OCI-LY1 (cell line): Measurements from ENCODE around the gene TUBG2.

ENCODE experiments used
- H2AFZ ChIP-seq: fragments of 200-600 bp; sonication (generic), shearing (Covaris generic); 2 replicates; pipeline ENCODE4 v1.6.0; 2014; ENCODE audit warnings: antibody characterized with exemption, mild to moderate bottlenecking, low read length
- H3F3A ChIP-seq: fragments of 200-600 bp; sonication (generic), shearing (Covaris generic); 2 replicates; pipeline ENCODE4 v1.6.0; 2014; ENCODE audit warnings: mild to moderate bottlenecking, antibody characterized with exemption, low read length, moderate library complexity; ENCODE audit not compliant: insufficient read depth
- H3K27ac ChIP-seq: fragments of 200-600 bp; sonication (generic); 2 replicates; pipeline ENCODE4 v1.5.1; 2014; ENCODE audit warnings: low read length, mixed run types, mild to moderate bottlenecking, low read depth; ENCODE audit not compliant: poor library complexity, severe bottlenecking
- H3K27me3 ChIP-seq: fragments of 200-600 bp; sonication (generic); 2 replicates; pipeline ENCODE4 v1.6.0; 2014; ENCODE audit warnings: antibody characterized with exemption, mild to moderate bottlenecking, low read length, moderate library complexity; ENCODE audit not compliant: insufficient read depth
- H3K36me3 ChIP-seq: fragments of 200-600 bp; sonication (generic); 2 replicates; pipeline ENCODE4 v1.6.1; 2014; ENCODE audit warnings: mild to moderate bottlenecking, antibody characterized with exemption, low read length, moderate library complexity, mixed read lengths; ENCODE audit not compliant: insufficient read depth
- H3K4me1 ChIP-seq: fragments of 200-600 bp; sonication (generic); 2 replicates; pipeline ENCODE4 v1.5.1; 2014; ENCODE audit warnings: mild to moderate bottlenecking, low read length, moderate library complexity; ENCODE audit not compliant: insufficient read depth, severe bottlenecking
- H3K4me2 ChIP-seq: fragments of 200-600 bp; sonication (generic), shearing (Covaris generic); 2 replicates; pipeline ENCODE4 v1.6.1; 2014; ENCODE audit warnings: low read length
- H3K4me3 ChIP-seq: fragments of 200-600 bp; sonication (generic); 2 replicates; pipeline ENCODE4 v1.5.1; 2014; ENCODE audit warnings: low read length, low read depth, mild to moderate bottlenecking, mixed read lengths; ENCODE audit not compliant: poor library complexity, severe bottlenecking
- H3K79me2 ChIP-seq: fragments of 200-600 bp; shearing (Covaris generic); 2 replicates; pipeline ENCODE4 v1.6.1; 2016; ENCODE audit warnings: mixed run types, low read length, mixed read lengths; ENCODE audit not compliant: insufficient read depth
- H3K9ac ChIP-seq: fragments of 200-600 bp; sonication (generic), shearing (Covaris generic); 2 replicates; pipeline ENCODE4 v1.6.1; 2014; ENCODE audit warnings: mild to moderate bottlenecking, low read length, mixed read lengths
- H3K9me2 ChIP-seq: fragments of 200-600 bp; sonication (generic), shearing (Covaris generic); 2 replicates; pipeline ENCODE4 v1.6.1; 2014; ENCODE audit warnings: low read depth, mild to moderate bottlenecking, low read length, mixed read lengths
- H3K9me3 ChIP-seq: fragments of 200-600 bp; shearing (Covaris generic); 2 replicates; pipeline ENCODE4 v1.6.1; 2014; ENCODE audit warnings: low read length, mixed read lengths
- H4K20me1 ChIP-seq: fragments of 200-600 bp; sonication (generic), shearing (Covaris generic); 2 replicates; pipeline ENCODE4 v1.6.0; 2016; ENCODE audit warnings: mild to moderate bottlenecking, low read length; ENCODE audit not compliant: insufficient read depth
- EZH2 ChIP-seq: fragments of 200-600 bp; sonication (generic), shearing (Covaris generic); IDR thresholded peaks from 2 replicates; pipeline ENCODE4 v1.8.0; 2017; ENCODE audit warnings: borderline replicate concordance, mixed run types, mild to moderate bottlenecking, antibody characterized with exemption, low read length, moderate library complexity, mixed read lengths
- TF ChIP-seq, protein P1 (sequence below): fragments of 200-600 bp; sonication (generic), shearing (Covaris generic); IDR thresholded peaks from 2 replicates; pipeline ENCODE4 v1.5.1; 2017; ENCODE audit warnings: mild to moderate bottlenecking, antibody characterized with exemption, low read length, moderate library complexity, mixed read lengths

The TUBG2 gene

DNA sequence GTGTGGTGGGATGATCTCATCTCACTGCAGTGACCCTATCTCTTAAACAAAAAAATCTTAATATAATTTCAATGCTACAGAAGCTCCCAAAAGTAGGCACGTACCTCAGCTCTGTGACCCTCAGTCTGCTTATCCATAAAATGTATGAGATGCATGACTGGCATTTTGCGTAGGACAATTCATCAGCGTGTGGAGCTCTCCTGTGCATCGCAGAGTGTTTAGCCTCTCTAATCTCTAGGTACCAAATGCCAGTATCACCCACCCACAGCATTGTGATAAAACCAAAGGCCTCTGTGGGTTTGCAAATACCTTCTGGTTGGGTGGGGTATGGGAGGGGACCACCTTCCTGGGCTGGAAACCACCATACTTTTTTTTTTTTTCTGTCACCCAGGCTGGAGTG lies 19.0 kb upstream of the TUBG2 start:
- Histone ChIP-seq H3K9me2 (no peaks in the 10 kb centered on the region), H3K79me2 (no peaks in the 10 kb centered on the region), H3K4me2 (no peak overlapping the region), H4K20me1 (no peaks in the 10 kb centered on the region), H3K36me3 (no peaks in the 10 kb centered on the region), H3F3A (no peaks in the 10 kb centered on the region), H3K4me3 (no peak overlapping the region), H2AFZ (no peak overlapping the region), H3K9me3 (no peaks in the 10 kb centered on the region), H3K9ac (no peak overlapping the region), H3K27me3 (peaks cover 3% of the 10 kb centered on the region), H3K27ac (no peak overlapping the region), H3K4me1 (no peaks in the 10 kb centered on the region)
- TF ChIP-seq, protein P1, sequence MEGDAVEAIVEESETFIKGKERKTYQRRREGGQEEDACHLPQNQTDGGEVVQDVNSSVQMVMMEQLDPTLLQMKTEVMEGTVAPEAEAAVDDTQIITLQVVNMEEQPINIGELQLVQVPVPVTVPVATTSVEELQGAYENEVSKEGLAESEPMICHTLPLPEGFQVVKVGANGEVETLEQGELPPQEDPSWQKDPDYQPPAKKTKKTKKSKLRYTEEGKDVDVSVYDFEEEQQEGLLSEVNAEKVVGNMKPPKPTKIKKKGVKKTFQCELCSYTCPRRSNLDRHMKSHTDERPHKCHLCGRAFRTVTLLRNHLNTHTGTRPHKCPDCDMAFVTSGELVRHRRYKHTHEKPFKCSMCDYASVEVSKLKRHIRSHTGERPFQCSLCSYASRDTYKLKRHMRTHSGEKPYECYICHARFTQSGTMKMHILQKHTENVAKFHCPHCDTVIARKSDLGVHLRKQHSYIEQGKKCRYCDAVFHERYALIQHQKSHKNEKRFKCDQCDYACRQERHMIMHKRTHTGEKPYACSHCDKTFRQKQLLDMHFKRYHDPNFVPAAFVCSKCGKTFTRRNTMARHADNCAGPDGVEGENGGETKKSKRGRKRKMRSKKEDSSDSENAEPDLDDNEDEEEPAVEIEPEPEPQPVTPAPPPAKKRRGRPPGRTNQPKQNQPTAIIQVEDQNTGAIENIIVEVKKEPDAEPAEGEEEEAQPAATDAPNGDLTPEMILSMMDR = no peak
- no peak for TF ChIP-seq EZH2

DNA sequence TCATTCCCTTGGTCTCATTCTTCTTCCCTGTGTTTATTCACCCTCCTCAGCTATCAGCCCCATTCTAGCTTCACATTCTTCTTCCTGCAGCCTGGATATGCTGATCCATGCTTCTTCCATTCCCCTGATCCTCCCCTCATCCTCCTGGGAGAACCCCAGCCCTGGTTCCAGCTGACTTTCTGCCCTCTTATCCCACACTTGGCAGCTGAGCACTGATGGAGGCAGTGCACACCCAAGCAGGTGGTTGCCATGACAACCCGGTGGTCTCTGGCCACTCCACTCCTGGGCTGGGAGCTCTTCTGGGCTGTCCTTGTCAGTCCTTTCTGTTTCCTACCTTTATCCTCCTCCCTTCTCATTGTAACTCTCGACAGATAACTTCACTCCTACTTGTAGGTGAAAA lies 16.7 kb upstream of the TUBG2 start:
- no peak overlapping the region for H3K4me2 ChIP-seq
- no peaks in the 10 kb centered on the region for H3K4me1 ChIP-seq
- no peaks in the 10 kb centered on the region for H4K20me1 ChIP-seq
- no peaks in the 10 kb centered on the region for H3K36me3 ChIP-seq
- no peaks in the 10 kb centered on the region for H3K9me3 ChIP-seq
- H3K27me3 ChIP-seq = peaks cover 3% of the 10 kb centered on the region
- TF ChIP-seq, protein P1 = no peak
- TF ChIP-seq EZH2 = no peak
- no peaks in the 10 kb centered on the region for H3K79me2 ChIP-seq
- no peak overlapping the region for H3K4me3 ChIP-seq
- no peaks in the 10 kb centered on the region for H3F3A ChIP-seq
- no peak overlapping the region for H3K9ac ChIP-seq
- H3K9me2 ChIP-seq = no peaks in the 10 kb centered on the region
- no peak overlapping the region for H3K27ac ChIP-seq
- no peak overlapping the region for H2AFZ ChIP-seq

- Histone ChIP-seq H4K20me1 (no peaks in the 10 kb centered on the region), H3K4me3 (no peak overlapping the region), H3K79me2 (no peaks in the 10 kb centered on the region), H3K9me2 (no peaks in the 10 kb centered on the region), H3K4me2 (no peak overlapping the region; the same call in 1 of the 2 replicates), H2AFZ (no peak overlapping the region), H3K36me3 (no peaks in the 10 kb centered on the region), H3F3A (no peaks in the 10 kb centered on the region), H3K9me3 (no peaks in the 10 kb centered on the region), H3K27ac (no peak overlapping the region), H3K4me1 (peaks cover 5% of the 10 kb centered on the region), H3K27me3 (no peaks in the 10 kb centered on the region), H3K9ac (no peak overlapping the region)
- TF ChIP-seq EZH2 = no peak
- TF ChIP-seq, protein P1 = no peak
Observed at GRCh38 chr17:42647778-42648177, 11.3 kb upstream of the TUBG2 start.
